Adrenal gland (tissue), 12 donors: ENCODE results near the gene MATR3. TPM values are rescaled to one million over a fixed set of nuclear protein-coding genes. Genes with fewer than 3 reads are reported as not detected.
A peak's percentile ranks its signal among the peaks of the same experiment; 100 is the strongest.

Experiments used
- DNase-seq, 7 donors: peaks; one replicate each; pipeline ENCODE4 v3.0.0-alpha.2; 2019 to 2020
- H3K27ac ChIP-seq, 5 donors: fragments of 200-600 bp; sonication (generic) in 4 of 5; 1 replicate in 3 of 5; 2 replicates in 2 of 5; pipeline versions ENCODE4 v1.5.1 to v1.8.0; 2016 to 2020; ENCODE audit warnings: mild to moderate bottlenecking in 1 of 5
- H3K27me3 ChIP-seq: fragments of 200-600 bp; 2 replicates; pipeline ENCODE4 v1.8.0; 2021
- H3K36me3 ChIP-seq, 2 donors: fragments of 200-600 bp; replicated peaks in 1 of 2; 1 replicate in 1 of 2; 2 replicates in 1 of 2; pipeline versions ENCODE4 v1.5.1 to v1.8.0; 2018 to 2022
- H3K4me1 ChIP-seq, 2 donors: fragments of 200-600 bp; replicated peaks in 1 of 2; 1 replicate in 1 of 2; 2 replicates in 1 of 2; pipeline versions ENCODE4 v1.5.1 to v1.8.0; 2018 to 2021
- H3K4me3 ChIP-seq, 4 donors: fragments of 200-600 bp; sonication (generic) in 3 of 4; one replicate each; pipeline ENCODE4 v1.5.1; 2016 to 2018
- H3K9me3 ChIP-seq, 3 donors: fragments of 200-600 bp; sonication (generic) in 1 of 3; replicated peaks in 1 of 3; 1 replicate in 2 of 3; 2 replicates in 1 of 3; pipeline versions ENCODE4 v1.5.1 to v1.8.0; 2016 to 2021
- POLR2A ChIP-seq, 2 donors: fragments of 450-650 bp; IDR thresholded peaks; one replicate each; pipeline ENCODE4 v1.6.1; 2017; ENCODE audit warnings: antibody characterized with exemption in 2 of 2, mild to moderate bottlenecking in 2 of 2, moderate library complexity in 1 of 2
- WGBS, 4 donors: extraction: QIAGEN DNeasy Blood & Tissue Kit in 2 of 4; methylation state at CpG; one replicate each; pipeline versions ENCODE4 v1.1.5 to v1.1.7; 2013 to 2017; 5-methylcytosine and 5-hydroxymethylcytosine counted together
- intact Hi-C, 2 donors: fragments of 100-400 bp; cut with DNase I; formaldehyde crosslinking; loops; one replicate each; pipeline versions ENCODE4 v1.14.1 to v1.15.0; 2022 to 2023
- polyA plus RNA-seq, 3 donors: library from polyadenylated mRNA; stranded (reverse); fragments of 200-250 nt in 2 of 3; fragments of 350-450 nt in 1 of 3; fragmentation: Illumina TruSeq in 1 of 3; extraction: RNeasy Lipid Tissue Mini Kit (QIAGEN cat#74804) in 1 of 3; gene quantifications; one replicate each; pipeline ENCODE4 v1.2.3, GENCODE V29; 2013 to 2014
- total RNA-seq, 9 donors: library from RNA; depleted of rRNA in 4 of 9; stranded (reverse); fragments of >200 nt in 4 of 9; fragments of 120-200 nt in 1 of 9; fragmentation: NEBNext Ultra II Directional in 1 of 9; extraction: Animal tissue kit (Norgen Biotek cat#: 25700) in 1 of 9; gene quantifications; one replicate each; pipeline versions ENCODE4 v1.1.0 to v1.2.4, GENCODE V29; 2013 to 2023
- TF ChIP-seq, protein P1 (sequence below), 6 experiments: fragments of 450-650 bp in 4 of 6; fragments of 200-600 bp in 2 of 6; sonication (generic) in 1 of 6; IDR thresholded peaks; 1 replicate in 5 of 6; 2 replicates in 1 of 6; pipeline versions ENCODE4 v1.5.1 to v1.8.0; 2016 to 2021; ENCODE audit warnings: antibody characterized with exemption in 6 of 6, mild to moderate bottlenecking in 2 of 6, moderate library complexity in 1 of 6
- donor health status: healthy with polysubstance abuse.
- donor health status: Bipolar disorder and iron deficiency.
- donor health status: DM: yes; HTN: yes; CAD: no.
- donor health status: DM: no; HTN: no; CAD: no.
- donor health status: DM: no; HTN: no; CAD: no.
- donor health status: DM: yes; HTN: yes; CAD: no.

Gene MATR3
- total and polyA plus RNA-seq, 12 donors: 99.4 to 324 (median 176) TPM

DNA sequence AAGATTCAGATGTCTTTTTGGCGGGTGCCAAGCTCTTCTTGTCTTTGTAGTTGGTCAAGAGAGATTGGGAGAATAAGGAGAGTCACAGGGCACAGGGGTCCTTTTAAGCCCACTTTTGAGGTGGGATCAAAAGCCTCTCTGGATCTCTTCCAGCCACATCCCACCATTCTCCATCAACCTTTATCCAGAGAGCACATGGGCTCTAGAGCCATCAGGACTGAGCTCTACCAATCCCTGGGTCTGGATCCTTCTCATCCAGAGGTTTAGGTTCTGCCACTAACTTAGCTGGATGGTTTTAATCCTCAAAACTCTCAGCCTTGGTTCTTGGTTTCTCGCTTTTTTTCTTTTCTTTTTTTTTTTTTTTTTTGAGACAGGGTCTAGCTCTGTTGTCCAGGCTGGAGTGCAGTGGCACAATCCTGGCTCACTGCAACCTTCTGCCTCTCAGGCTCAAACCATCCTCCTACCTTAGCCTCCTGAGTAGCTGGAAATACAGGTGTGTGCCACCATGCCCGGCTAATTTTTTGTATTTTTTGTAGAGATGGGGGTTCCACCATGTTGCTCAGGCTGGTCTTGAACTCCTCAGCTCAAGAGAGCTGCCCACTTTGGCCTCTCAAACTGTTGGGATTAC lies 44.6 kb upstream of the MATR3 start:
- intact Hi-C loops: no loop called here
- DNase-seq: no peak
- Histone ChIP-seq H3K4me1 (no peaks in the 10 kb centered on the region), H3K36me3 (no peaks in the 10 kb centered on the region), H3K27me3 (no peaks in the 10 kb centered on the region), H3K9me3 (no peaks in the 10 kb centered on the region), H3K4me3 (no peak overlapping the region), H3K27ac (no peak overlapping the region)
- TF ChIP-seq, protein P1, sequence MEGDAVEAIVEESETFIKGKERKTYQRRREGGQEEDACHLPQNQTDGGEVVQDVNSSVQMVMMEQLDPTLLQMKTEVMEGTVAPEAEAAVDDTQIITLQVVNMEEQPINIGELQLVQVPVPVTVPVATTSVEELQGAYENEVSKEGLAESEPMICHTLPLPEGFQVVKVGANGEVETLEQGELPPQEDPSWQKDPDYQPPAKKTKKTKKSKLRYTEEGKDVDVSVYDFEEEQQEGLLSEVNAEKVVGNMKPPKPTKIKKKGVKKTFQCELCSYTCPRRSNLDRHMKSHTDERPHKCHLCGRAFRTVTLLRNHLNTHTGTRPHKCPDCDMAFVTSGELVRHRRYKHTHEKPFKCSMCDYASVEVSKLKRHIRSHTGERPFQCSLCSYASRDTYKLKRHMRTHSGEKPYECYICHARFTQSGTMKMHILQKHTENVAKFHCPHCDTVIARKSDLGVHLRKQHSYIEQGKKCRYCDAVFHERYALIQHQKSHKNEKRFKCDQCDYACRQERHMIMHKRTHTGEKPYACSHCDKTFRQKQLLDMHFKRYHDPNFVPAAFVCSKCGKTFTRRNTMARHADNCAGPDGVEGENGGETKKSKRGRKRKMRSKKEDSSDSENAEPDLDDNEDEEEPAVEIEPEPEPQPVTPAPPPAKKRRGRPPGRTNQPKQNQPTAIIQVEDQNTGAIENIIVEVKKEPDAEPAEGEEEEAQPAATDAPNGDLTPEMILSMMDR (IDR thresholded peaks at IDR 0.05): no peak
- TF ChIP-seq POLR2A (IDR thresholded peaks at IDR 0.05): no peak
- WGBS, 4 donors: 89 to 96% (median 94%) methylated on average over 3 of the region's 3 CpGs

DNA sequence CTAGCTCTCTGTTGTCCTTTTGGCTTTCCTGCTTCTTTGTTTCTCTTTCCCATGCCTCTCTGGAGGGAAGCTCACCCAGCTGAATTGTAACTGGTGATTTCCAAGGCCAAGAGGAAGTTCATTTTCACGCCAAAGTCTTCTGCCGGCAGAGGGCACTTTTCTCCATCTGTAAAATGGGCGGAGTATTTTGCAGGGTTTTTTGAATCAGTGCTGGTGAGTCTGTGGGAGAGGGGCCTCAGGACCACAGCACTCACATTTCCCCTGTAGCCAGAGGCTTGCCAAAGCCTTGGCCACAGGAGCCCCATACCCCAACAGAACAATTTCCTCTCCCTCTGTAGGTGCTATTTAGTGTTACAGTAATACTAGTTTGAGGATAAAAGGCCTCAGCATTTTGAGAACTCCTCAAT lies 42.3 kb upstream of the MATR3 start:
- Histone ChIP-seq H3K36me3 (no peaks in the 10 kb centered on the region), H3K4me3 (no peak overlapping the region), H3K27me3 (no peaks in the 10 kb centered on the region), H3K4me1 (no peaks in the 10 kb centered on the region), H3K9me3 (no peaks in the 10 kb centered on the region), H3K27ac (no peak overlapping the region)
- 34 to 43% (median 36%) methylated on average over 3 of the region's 3 CpGs for WGBS, 4 donors
- intact Hi-C loops: loop anchor here in 1 of 2 donors (10.0 kb wide), 2 partner anchors 46 to 156 kb away; no protein-coding TSS in a partner anchor
- TF ChIP-seq, protein P1 (IDR thresholded peaks at IDR 0.05): peak in 3 of 6 experiments; percentile 16 to 24 (median 20)
- no peak for TF ChIP-seq POLR2A (IDR thresholded peaks at IDR 0.05)
- no peak for DNase-seq

DNA sequence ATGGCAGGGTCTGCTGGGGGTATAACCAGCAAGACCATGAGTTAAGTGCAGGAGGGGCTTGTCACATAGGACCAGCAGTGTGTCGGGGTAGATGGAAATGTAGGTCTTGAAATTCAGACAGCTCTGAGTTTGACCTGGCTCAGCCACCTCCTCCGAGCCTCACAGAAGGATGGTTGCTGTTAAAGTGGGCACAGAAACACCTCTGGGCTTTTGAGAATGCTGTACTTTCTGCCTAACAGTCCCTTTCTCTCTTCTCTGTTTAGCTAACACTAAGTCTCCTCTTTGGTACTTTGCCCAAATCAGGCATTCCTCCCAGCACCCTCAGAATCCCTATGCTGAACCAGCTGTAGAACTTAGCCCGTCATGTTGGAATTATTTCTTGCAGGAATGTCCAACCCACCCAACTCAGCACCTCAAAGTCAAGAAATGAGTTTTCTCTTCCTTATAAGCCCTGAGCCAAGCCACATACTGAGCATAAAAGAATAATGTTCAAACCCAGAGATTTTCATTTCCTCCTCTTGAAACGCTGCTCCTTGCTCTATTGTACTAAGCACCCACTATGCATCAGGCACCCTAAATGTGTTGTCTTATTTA lies 41.7 kb upstream of the MATR3 start:
- intact Hi-C loops: loop anchor here in 1 of 2 donors (10.0 kb wide), 2 partner anchors 47 to 157 kb away; no protein-coding TSS in a partner anchor

DNA sequence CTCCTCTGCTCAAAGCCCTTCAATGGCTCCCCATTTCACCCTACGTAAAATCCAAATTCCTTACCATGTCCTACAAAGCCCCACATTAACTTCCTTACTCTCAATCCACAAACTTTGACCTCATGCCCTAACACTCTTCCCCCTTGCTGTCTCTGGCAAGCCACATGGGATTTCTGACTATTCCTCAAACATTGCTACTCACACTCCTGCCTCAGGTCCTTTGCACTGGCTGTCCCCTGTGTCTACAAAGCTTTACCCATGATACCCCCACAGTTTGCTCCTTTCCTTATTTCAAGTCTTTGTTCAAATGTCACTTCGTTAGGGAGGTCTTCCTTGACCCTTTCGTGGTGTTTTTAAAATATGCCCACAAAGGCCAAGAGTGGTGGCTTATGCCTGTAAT lies 40.4 kb upstream of the MATR3 start:
- Histone ChIP-seq H3K9me3 (no peaks in the 10 kb centered on the region), H3K36me3 (no peaks in the 10 kb centered on the region), H3K4me3 (no peak overlapping the region), H3K27ac (no peak overlapping the region), H3K27me3 (no peaks in the 10 kb centered on the region), H3K4me1 (no peaks in the 10 kb centered on the region)
- TF ChIP-seq POLR2A (IDR thresholded peaks at IDR 0.05): no peak
- TF ChIP-seq, protein P1 (IDR thresholded peaks at IDR 0.05): no peak
- intact Hi-C loops: loop anchor here in 1 of 2 donors (10.0 kb wide), 2 partner anchors 48 to 158 kb away; no protein-coding TSS in a partner anchor
- DNase-seq: no peak
- 85 to 97% (median 92%) methylated on average over 3 of the region's 3 CpGs for WGBS, 4 donors

More for the DNA sequence above, 41.7 kb upstream of the MATR3 start:
- no peak for DNase-seq
- no peaks in the 10 kb centered on the region for H3K4me1 ChIP-seq
- H3K27ac ChIP-seq: no peak overlapping the region
- H3K27me3 ChIP-seq: no peaks in the 10 kb centered on the region
- WGBS, 4 donors: 69 to 84% (median 80%) methylated on average over 4 of the region's 4 CpGs
- H3K36me3 ChIP-seq: no peaks in the 10 kb centered on the region
- H3K9me3 ChIP-seq: no peaks in the 10 kb centered on the region
- TF ChIP-seq, protein P1 (IDR thresholded peaks at IDR 0.05): no peak
- TF ChIP-seq POLR2A (IDR thresholded peaks at IDR 0.05): no peak
- no peak overlapping the region for H3K4me3 ChIP-seq
